ENCODE data around the gene FRAS1.
"Not testable (repeated sequence)": the region's sequence is repeated elsewhere in the genome, so short reads cannot be mapped to it uniquely, and the experiment has no call there.

Gene FRAS1

GRCh38 chr4:78199984-78200383 is 142.9 kb downstream of the FRAS1 start:
- Histone ChIP-seq H3K36me3 (ENCODE audit: control insufficient read depth, insufficient read depth, low read length) (no peaks in the 10 kb centered on the region), H3K27ac (ENCODE audit: insufficient read depth, low read length, poor library complexity, severe bottlenecking) (no peak overlapping the region), H3K4me1 (ENCODE audit: control insufficient read depth, insufficient read depth, low read length, poor library complexity, severe bottlenecking) (no peaks in the 10 kb centered on the region), H3K4me3 (ENCODE audit: insufficient read depth, low read depth, low read length, poor library complexity, severe bottlenecking) (no peak overlapping the region), H3K27me3 (replicated peaks; ENCODE audit: control insufficient read depth, insufficient read depth, low read length, poor library complexity, severe bottlenecking) (no peaks in the 10 kb centered on the region), H3K9me3 (ENCODE audit: control insufficient read depth, low read length) (no peaks in the 10 kb centered on the region)
- DNase-seq: no peak

GRCh38 chr4:78200949-78201348 is 143.8 kb downstream of the FRAS1 start:
- no peaks in the 10 kb centered on the region for H3K27me3 ChIP-seq (replicated peaks; ENCODE audit: control insufficient read depth, insufficient read depth, low read length, poor library complexity, severe bottlenecking)
- no peaks in the 10 kb centered on the region for H3K9me3 ChIP-seq (ENCODE audit: control insufficient read depth, low read length)
- no peak for DNase-seq
- H3K4me1 ChIP-seq (ENCODE audit: control insufficient read depth, insufficient read depth, low read length, poor library complexity, severe bottlenecking): no peaks in the 10 kb centered on the region
- no peaks in the 10 kb centered on the region for H3K36me3 ChIP-seq (ENCODE audit: control insufficient read depth, insufficient read depth, low read length)
- H3K27ac ChIP-seq (ENCODE audit: insufficient read depth, low read length, poor library complexity, severe bottlenecking): no peak overlapping the region
- H3K4me3 ChIP-seq (ENCODE audit: insufficient read depth, low read depth, low read length, poor library complexity, severe bottlenecking): no peak overlapping the region

GRCh38 chr4:78204176-78204575 is 147.1 kb downstream of the FRAS1 start:
- no peaks in the 10 kb centered on the region for H3K27me3 ChIP-seq (replicated peaks; ENCODE audit: control insufficient read depth, insufficient read depth, low read length, poor library complexity, severe bottlenecking)
- H3K4me1 ChIP-seq (ENCODE audit: control insufficient read depth, insufficient read depth, low read length, poor library complexity, severe bottlenecking): no peaks in the 10 kb centered on the region
- no peak overlapping the region for H3K27ac ChIP-seq (ENCODE audit: insufficient read depth, low read length, poor library complexity, severe bottlenecking)
- no peaks in the 10 kb centered on the region for H3K36me3 ChIP-seq (ENCODE audit: control insufficient read depth, insufficient read depth, low read length)
- H3K9me3 ChIP-seq (ENCODE audit: control insufficient read depth, low read length): no peaks in the 10 kb centered on the region
- H3K4me3 ChIP-seq (ENCODE audit: insufficient read depth, low read depth, low read length, poor library complexity, severe bottlenecking): no peak overlapping the region
- no peak for DNase-seq

- Histone ChIP-seq H3K4me1 (ENCODE audit: control insufficient read depth, insufficient read depth, low read length, poor library complexity, severe bottlenecking) (no peaks in the 10 kb centered on the region), H3K4me3 (ENCODE audit: insufficient read depth, low read depth, low read length, poor library complexity, severe bottlenecking) (no peak overlapping the region), H3K9me3 (ENCODE audit: control insufficient read depth, low read length) (no peaks in the 10 kb centered on the region), H3K27ac (ENCODE audit: insufficient read depth, low read length, poor library complexity, severe bottlenecking) (no peak overlapping the region), H3K36me3 (ENCODE audit: control insufficient read depth, insufficient read depth, low read length) (no peaks in the 10 kb centered on the region), H3K27me3 (replicated peaks; ENCODE audit: control insufficient read depth, insufficient read depth, low read length, poor library complexity, severe bottlenecking) (no peaks in the 10 kb centered on the region)
- no peak for DNase-seq
Observed at GRCh38 chr4:78205591-78205990, 148.5 kb downstream of the FRAS1 start.

GRCh38 chr4:78207541-78207940 is 150.4 kb downstream of the FRAS1 start:
- no peaks in the 10 kb centered on the region for H3K9me3 ChIP-seq (ENCODE audit: control insufficient read depth, low read length)
- H3K4me3 ChIP-seq (ENCODE audit: insufficient read depth, low read depth, low read length, poor library complexity, severe bottlenecking): no peak overlapping the region
- no peak for DNase-seq

GRCh38 chr4:78207951-78208350 is 150.8 kb downstream of the FRAS1 start:
- H3K27me3 ChIP-seq (replicated peaks; ENCODE audit: control insufficient read depth, insufficient read depth, low read length, poor library complexity, severe bottlenecking): no peaks in the 10 kb centered on the region
- H3K4me3 ChIP-seq (ENCODE audit: insufficient read depth, low read depth, low read length, poor library complexity, severe bottlenecking): no peak overlapping the region

More at GRCh38 chr4:78207541-78207940, 150.4 kb downstream of the FRAS1 start:
- H3K36me3 ChIP-seq (ENCODE audit: control insufficient read depth, insufficient read depth, low read length): no peaks in the 10 kb centered on the region
- no peaks in the 10 kb centered on the region for H3K27me3 ChIP-seq (replicated peaks; ENCODE audit: control insufficient read depth, insufficient read depth, low read length, poor library complexity, severe bottlenecking)
- no peak overlapping the region for H3K27ac ChIP-seq (ENCODE audit: insufficient read depth, low read length, poor library complexity, severe bottlenecking)
- no peaks in the 10 kb centered on the region for H3K4me1 ChIP-seq (ENCODE audit: control insufficient read depth, insufficient read depth, low read length, poor library complexity, severe bottlenecking)

GRCh38 chr4:78208896-78209295 is 151.8 kb downstream of the FRAS1 start:
- not testable (repeated sequence) for H3K4me1 ChIP-seq (ENCODE audit: control insufficient read depth, insufficient read depth, low read length, poor library complexity, severe bottlenecking); H3K27me3 ChIP-seq (replicated peaks; ENCODE audit: control insufficient read depth, insufficient read depth, low read length, poor library complexity, severe bottlenecking); DNase-seq; H3K27ac ChIP-seq (ENCODE audit: insufficient read depth, low read length, poor library complexity, severe bottlenecking); H3K9me3 ChIP-seq (ENCODE audit: control insufficient read depth, low read length); H3K4me3 ChIP-seq (ENCODE audit: insufficient read depth, low read depth, low read length, poor library complexity, severe bottlenecking); H3K36me3 ChIP-seq (ENCODE audit: control insufficient read depth, insufficient read depth, low read length)

More at GRCh38 chr4:78207951-78208350, 150.8 kb downstream of the FRAS1 start:
- Histone ChIP-seq H3K4me1 (ENCODE audit: control insufficient read depth, insufficient read depth, low read length, poor library complexity, severe bottlenecking) (no peaks in the 10 kb centered on the region), H3K9me3 (ENCODE audit: control insufficient read depth, low read length) (no peaks in the 10 kb centered on the region), H3K27ac (ENCODE audit: insufficient read depth, low read length, poor library complexity, severe bottlenecking) (no peak overlapping the region), H3K36me3 (ENCODE audit: control insufficient read depth, insufficient read depth, low read length) (no peaks in the 10 kb centered on the region)
- DNase-seq: no peak

GRCh38 chr4:78210694-78211410 is 153.7 kb downstream of the FRAS1 start:
- Histone ChIP-seq H3K36me3 (ENCODE audit: control insufficient read depth, insufficient read depth, low read length) (no peaks in the 10 kb centered on the region), H3K4me3 (ENCODE audit: insufficient read depth, low read depth, low read length, poor library complexity, severe bottlenecking) (no peak overlapping the region), H3K27me3 (replicated peaks; ENCODE audit: control insufficient read depth, insufficient read depth, low read length, poor library complexity, severe bottlenecking) (no peaks in the 10 kb centered on the region), H3K4me1 (ENCODE audit: control insufficient read depth, insufficient read depth, low read length, poor library complexity, severe bottlenecking) (no peaks in the 10 kb centered on the region), H3K27ac (ENCODE audit: insufficient read depth, low read length, poor library complexity, severe bottlenecking) (no peak overlapping the region), H3K9me3 (ENCODE audit: control insufficient read depth, low read length) (no peaks in the 10 kb centered on the region)
- no peak for DNase-seq

- Histone ChIP-seq H3K4me1 (ENCODE audit: control insufficient read depth, insufficient read depth, low read length, poor library complexity, severe bottlenecking) (no peaks in the 10 kb centered on the region), H3K9me3 (ENCODE audit: control insufficient read depth, low read length) (no peaks in the 10 kb centered on the region), H3K4me3 (ENCODE audit: insufficient read depth, low read depth, low read length, poor library complexity, severe bottlenecking) (no peak overlapping the region), H3K36me3 (ENCODE audit: control insufficient read depth, insufficient read depth, low read length) (no peaks in the 10 kb centered on the region), H3K27me3 (replicated peaks; ENCODE audit: control insufficient read depth, insufficient read depth, low read length, poor library complexity, severe bottlenecking) (no peaks in the 10 kb centered on the region), H3K27ac (ENCODE audit: insufficient read depth, low read length, poor library complexity, severe bottlenecking) (no peak overlapping the region)
- no peak for DNase-seq
Observed at GRCh38 chr4:78213218-78213617, 156.1 kb downstream of the FRAS1 start.

- DNase-seq: no peak
- H3K4me3 ChIP-seq (ENCODE audit: insufficient read depth, low read depth, low read length, poor library complexity, severe bottlenecking): no peak overlapping the region
- no peaks in the 10 kb centered on the region for H3K9me3 ChIP-seq (ENCODE audit: control insufficient read depth, low read length)
Observed at GRCh38 chr4:78214078-78214477, 157.0 kb downstream of the FRAS1 start.

More at GRCh38 chr4:78214078-78214477, 157.0 kb downstream of the FRAS1 start:
- Histone ChIP-seq H3K27me3 (replicated peaks; ENCODE audit: control insufficient read depth, insufficient read depth, low read length, poor library complexity, severe bottlenecking) (no peaks in the 10 kb centered on the region), H3K4me1 (ENCODE audit: control insufficient read depth, insufficient read depth, low read length, poor library complexity, severe bottlenecking) (no peaks in the 10 kb centered on the region), H3K27ac (ENCODE audit: insufficient read depth, low read length, poor library complexity, severe bottlenecking) (no peak overlapping the region), H3K36me3 (ENCODE audit: control insufficient read depth, insufficient read depth, low read length) (no peaks in the 10 kb centered on the region)

Measured in effector memory CD4-positive, alpha-beta T cell (primary cell).